Measurements from ENCODE around the gene SETX. TPM values are rescaled to one million over a fixed set of nuclear protein-coding genes. Genes with fewer than 3 reads are reported as not detected.

Gene SETX
- total and polyA plus RNA-seq, 10 of the 15 experiments (the other 5 are each of a cell fraction or from before 2014, with no cell fraction given), result 15.8 to 75.7 (median 37.0) TPM

- TF ChIP-seq SPI1 (IDR thresholded peaks at IDR 0.05; ENCODE audit: borderline replicate concordance, insufficient read depth, low read depth, low read length) (no peak), POU2F2 (IDR thresholded peaks at IDR 0.05; ENCODE audit: borderline replicate concordance, low read depth, low read length) (no peak), RUNX3 (IDR thresholded peaks at IDR 0.05; ENCODE audit: low read length) (no peak)
These were observed 104.2 kb downstream of the SETX start (continued) for GRCh38 chr9:132250324-132251262.

GRCh38 chr9:132249690-132250089, 105.1 kb downstream of the SETX start:
- in situ Hi-C loops (cut with MboI) (loop anchor here (5.0 to 25.0 kb wide), 2 partner anchors 487 to 662 kb away; no protein-coding TSS in a partner anchor), intact Hi-C loops (cut with micrococcal nuclease; ENCODE audit: unreplicated experiment) (no loop called here)
- Histone ChIP-seq H3K36me3 (ENCODE audit: control insufficient read depth in 2 of 2, insufficient read depth in 2 of 2, low read length in 1 of 2) (no peaks in the 10 kb centered on the region), H4K20me1 (ENCODE audit: control insufficient read depth, insufficient read depth) (no peaks in the 10 kb centered on the region), H3K4me2 (ENCODE audit: control insufficient read depth, insufficient read depth) (no peak overlapping the region), H3K9ac (ENCODE audit: control insufficient read depth, insufficient read depth, low read length) (no peak overlapping the region), H3K4me1 (ENCODE audit: control insufficient read depth, insufficient read depth, low read length) (no peaks in the 10 kb centered on the region), H3K79me2 (ENCODE audit: control insufficient read depth, insufficient read depth, low read length) (no peaks in the 10 kb centered on the region), H3K9me3 (replicated peaks; ENCODE audit: control insufficient read depth, insufficient read depth, low read length) (no peaks in the 10 kb centered on the region; the same call in 2 of the 3 replicates), H3K27ac (ENCODE audit: control insufficient read depth, insufficient read depth) (no peak overlapping the region), H3K4me3 (no peak overlapping the region), H3K27me3 (replicated peaks in 1 of 2; ENCODE audit: control insufficient read depth in 2 of 2, insufficient read depth in 2 of 2, low read length in 1 of 2) (no peaks in the 10 kb centered on the region; a peak in 1 of 4 replicates), H2AFZ (ENCODE audit: control insufficient read depth, low read depth, low read length) (no peak overlapping the region)
- 61% methylated on average over 4 of the region's 8 CpGs for WGBS (ENCODE audit: insufficient coverage, insufficient replicate concordance, low lambda C conversion rate, missing lambda C conversion rate)
- BruUV-seq (replicated peaks), result no TSS peak
- CTCF ChIA-PET, result interaction anchor here (5.4 kb wide), 1 partner anchor 12 kb away, joined by 58 read pairs; no protein-coding TSS in a partner anchor
- DNase-seq (ENCODE audit: low read depth, low spot score) (no peak), FAIRE-seq (no peak), ATAC-seq (no peak)
- RAD21 ChIA-PET (ENCODE audit: unreplicated experiment), result no interaction called here
- TF ChIP-seq RUNX3 (IDR thresholded peaks at IDR 0.05; ENCODE audit: low read length), result no peak
- TF ChIP-seq SKIL (IDR thresholded peaks at IDR 0.05; ENCODE audit: low read depth, poor library complexity, severe bottlenecking), result no peak
- POLR2A ChIA-PET, result no interaction called here
- SMC1A ChIA-PET (ENCODE audit: uncharacterized antibody, unreplicated experiment), result no interaction called here

Measured in GM12878 (cell line).